Heart left ventricle (tissue), 13 donors: ENCODE measurements around the gene SND1.

Experiments
- CTCF ChIP-seq, 12 donors: fragments of 200-600 bp; sonication (generic) in 4 of 12; IDR thresholded peaks; one replicate each; pipeline versions ENCODE4 v1.5.0 to v1.8.0; 2018 to 2022; ENCODE audit warnings: antibody characterized with exemption in 12 of 12, mild to moderate bottlenecking in 5 of 12
- POLR2A ChIP-seq, 2 donors: fragments of 450-650 bp; IDR thresholded peaks; one replicate each; pipeline ENCODE4 v1.6.1; 2017; ENCODE audit warnings: antibody characterized with exemption in 2 of 2, mild to moderate bottlenecking in 2 of 2, moderate library complexity in 2 of 2
- donor health status: ischemic (EF 13 %, LVEDD 7.1; RV severe dilation, severe dysfunction).
- donor health status: DM: no; HTN: yes; CAD: no.
- donor health status: DM: no; HTN: no; CAD: no.
- donor health status: ischemic (EF 25% LVEDD 6.9; RV normal size, moderate dysfunction).
- donor health status: ischemic (EF 25% LVEDD 5.7; RV mildly dilated, moderate dysfunction).
- donor health status: ischemic (EF 35%, LVEDD 5.7; RV mildly dilated, moderate dysfunction).
- donor health status: nonischemic (EF 11% LVEDD 7.7; RV severe dilation, severe dysfunction).
- donor health status: DM: yes; HTN: yes; CAD: no.
- donor health status: PGD.
- donor health status: ischemic (EF 29% LVEDD 5.4; RV normal size, mild dysfunction).
- donor health status: nonischemic (EF 23%, LVEDD 6.1; RV moderate dilation, normal function).

DNA sequence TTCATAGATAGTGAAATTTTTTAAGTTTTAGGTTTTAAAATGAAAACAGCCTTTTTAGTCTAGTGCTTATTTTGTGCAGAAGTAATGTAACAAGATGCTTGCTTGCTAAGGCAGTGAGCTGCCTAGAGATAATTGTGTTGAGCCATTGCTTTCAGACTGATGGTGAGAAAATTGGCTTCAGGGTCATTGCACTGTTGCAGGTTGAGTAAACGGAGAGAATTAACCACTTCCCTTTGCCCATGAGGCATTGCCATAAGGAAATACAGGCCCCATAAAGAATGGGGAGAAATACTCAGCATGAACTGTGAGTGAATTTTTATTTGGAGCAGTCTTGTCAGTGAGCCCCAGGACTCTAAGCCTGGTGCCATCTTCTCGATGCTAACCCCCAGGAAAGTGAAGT is 238.7 kb downstream of the SND1 start:
- TF ChIP-seq CTCF (IDR thresholded peaks at IDR 0.05) = no peak
- no peak for TF ChIP-seq POLR2A (IDR thresholded peaks at IDR 0.05)
